ENCODE data around the gene GNL3. TPM values are rescaled to one million over a fixed set of nuclear protein-coding genes. Genes with fewer than 3 reads are reported as not detected.
A peak's percentile ranks its signal among the peaks of the same experiment; 100 is the strongest.
"Not testable (repeated sequence)": the region's sequence is repeated elsewhere in the genome, so short reads cannot be mapped to it uniquely, and the experiment has no call there.

Gene GNL3
- total and polyA plus RNA-seq, 9 donors: 72.8 to 103 (median 87.4) TPM

- Histone ChIP-seq H3K27me3 (ENCODE audit: control insufficient read depth, insufficient read depth, low read length) (no peaks in the 10 kb centered on the region), H3K9me3 (replicated peaks; ENCODE audit: control insufficient read depth, low read depth, low read length) (no peaks in the 10 kb centered on the region), H3K4me1 (ENCODE audit: control insufficient read depth, insufficient read depth, low read length) (peaks cover 13% of the 10 kb centered on the region), H3K4me3 (ENCODE audit: low read length) (no peak overlapping the region), H3K27ac (ENCODE audit: low read length) (no peak overlapping the region), H3K36me3 (ENCODE audit: control insufficient read depth, insufficient read depth, low read length) (peaks cover 13% of the 10 kb centered on the region)
- 81% methylated on average over 6 of the region's 11 CpGs for WGBS (ENCODE audit: insufficient coverage)
- DNase-seq: no peak
Measured at GRCh38 chr3:52715714-52716305, 30.0 kb downstream of the GNL3 start.

GRCh38 chr3:52719618-52720017, 33.8 kb downstream of the GNL3 start:
- DNase-seq: no peak
- Histone ChIP-seq H3K4me3 (ENCODE audit: low read length) (no peak overlapping the region), H3K4me1 (ENCODE audit: control insufficient read depth, insufficient read depth, low read length) (peaks cover 4% of the 10 kb centered on the region), H3K9me3 (replicated peaks; ENCODE audit: control insufficient read depth, low read depth, low read length) (no peaks in the 10 kb centered on the region), H3K27me3 (ENCODE audit: control insufficient read depth, insufficient read depth, low read length) (no peaks in the 10 kb centered on the region), H3K27ac (ENCODE audit: low read length) (no peak overlapping the region), H3K36me3 (ENCODE audit: control insufficient read depth, insufficient read depth, low read length) (peaks cover 4% of the 10 kb centered on the region)

GRCh38 chr3:52721002-52721729, 35.3 kb downstream of the GNL3 start:
- 87% methylated on average over 5 of the region's 6 CpGs for WGBS (ENCODE audit: insufficient coverage)
- peak; percentile 62 for DNase-seq
- no peaks in the 10 kb centered on the region for H3K4me1 ChIP-seq (ENCODE audit: control insufficient read depth, insufficient read depth, low read length)
- H3K4me3 ChIP-seq (ENCODE audit: low read length): no peak overlapping the region
- H3K36me3 ChIP-seq (ENCODE audit: control insufficient read depth, insufficient read depth, low read length): peaks cover 4% of the 10 kb centered on the region
- H3K9me3 ChIP-seq (replicated peaks; ENCODE audit: control insufficient read depth, low read depth, low read length): no peaks in the 10 kb centered on the region
- H3K27me3 ChIP-seq (ENCODE audit: control insufficient read depth, insufficient read depth, low read length): no peaks in the 10 kb centered on the region
- H3K27ac ChIP-seq (ENCODE audit: low read length): no peak overlapping the region

- no peak overlapping the region for H3K27ac ChIP-seq (ENCODE audit: low read length)
- no peaks in the 10 kb centered on the region for H3K27me3 ChIP-seq (ENCODE audit: control insufficient read depth, insufficient read depth, low read length)
- no peaks in the 10 kb centered on the region for H3K9me3 ChIP-seq (replicated peaks; ENCODE audit: control insufficient read depth, low read depth, low read length)
- no peak for DNase-seq
- peaks cover 4% of the 10 kb centered on the region for H3K36me3 ChIP-seq (ENCODE audit: control insufficient read depth, insufficient read depth, low read length)
- 100% methylated on average over 1 of the region's 1 CpG for WGBS (ENCODE audit: insufficient coverage)
- no peak overlapping the region for H3K4me3 ChIP-seq (ENCODE audit: low read length)
- no peaks in the 10 kb centered on the region for H3K4me1 ChIP-seq (ENCODE audit: control insufficient read depth, insufficient read depth, low read length)
Measured at GRCh38 chr3:52721730-52722008, 35.8 kb downstream of the GNL3 start.

GRCh38 chr3:52722491-52722890, 36.7 kb downstream of the GNL3 start:
- H3K9me3 ChIP-seq (replicated peaks; ENCODE audit: control insufficient read depth, low read depth, low read length): no peaks in the 10 kb centered on the region
- no peak for DNase-seq
- H3K27ac ChIP-seq (ENCODE audit: low read length): no peak overlapping the region
- H3K4me1 ChIP-seq (ENCODE audit: control insufficient read depth, insufficient read depth, low read length): no peaks in the 10 kb centered on the region
- H3K4me3 ChIP-seq (ENCODE audit: low read length): no peak overlapping the region
- peaks cover 4% of the 10 kb centered on the region for H3K36me3 ChIP-seq (ENCODE audit: control insufficient read depth, insufficient read depth, low read length)
- no peaks in the 10 kb centered on the region for H3K27me3 ChIP-seq (ENCODE audit: control insufficient read depth, insufficient read depth, low read length)
- WGBS (ENCODE audit: insufficient coverage): 95% methylated on average over 3 of the region's 7 CpGs

- WGBS (ENCODE audit: insufficient coverage): no CpG with 5 or more reads among the region's 5 CpGs
- H3K4me1 ChIP-seq (ENCODE audit: control insufficient read depth, insufficient read depth, low read length): no peaks in the 10 kb centered on the region
- H3K27ac ChIP-seq (ENCODE audit: low read length): no peak overlapping the region
- DNase-seq: no peak
- peaks cover 8% of the 10 kb centered on the region for H3K36me3 ChIP-seq (ENCODE audit: control insufficient read depth, insufficient read depth, low read length)
- H3K9me3 ChIP-seq (replicated peaks; ENCODE audit: control insufficient read depth, low read depth, low read length): peaks cover 2% of the 10 kb centered on the region
- H3K27me3 ChIP-seq (ENCODE audit: control insufficient read depth, insufficient read depth, low read length): no peaks in the 10 kb centered on the region
- no peak overlapping the region for H3K4me3 ChIP-seq (ENCODE audit: low read length)
Measured at GRCh38 chr3:52723935-52724334, 38.1 kb downstream of the GNL3 start.

GRCh38 chr3:52724511-52724910, 38.7 kb downstream of the GNL3 start:
- Histone ChIP-seq H3K4me3 (ENCODE audit: low read length) (no peak overlapping the region), H3K27me3 (ENCODE audit: control insufficient read depth, insufficient read depth, low read length) (no peaks in the 10 kb centered on the region), H3K9me3 (replicated peaks; ENCODE audit: control insufficient read depth, low read depth, low read length) (peaks cover 2% of the 10 kb centered on the region), H3K27ac (ENCODE audit: low read length) (no peak overlapping the region), H3K4me1 (ENCODE audit: control insufficient read depth, insufficient read depth, low read length) (no peaks in the 10 kb centered on the region), H3K36me3 (ENCODE audit: control insufficient read depth, insufficient read depth, low read length) (peaks cover 5% of the 10 kb centered on the region)
- DNase-seq: no peak
- no CpG with 5 or more reads among the region's 1 CpG for WGBS (ENCODE audit: insufficient coverage)

GRCh38 chr3:52728753-52729152, 42.9 kb downstream of the GNL3 start:
- not testable (repeated sequence) for H3K27me3 ChIP-seq (ENCODE audit: control insufficient read depth, insufficient read depth, low read length); DNase-seq; H3K4me3 ChIP-seq (ENCODE audit: low read length); H3K27ac ChIP-seq (ENCODE audit: low read length); H3K4me1 ChIP-seq (ENCODE audit: control insufficient read depth, insufficient read depth, low read length); H3K9me3 ChIP-seq (replicated peaks; ENCODE audit: control insufficient read depth, low read depth, low read length)
- peaks cover 23% of the 10 kb centered on the region for H3K36me3 ChIP-seq (ENCODE audit: control insufficient read depth, insufficient read depth, low read length)
- WGBS (ENCODE audit: insufficient coverage): no CpG with 5 or more reads among the region's 3 CpGs

- Histone ChIP-seq H3K4me1 (ENCODE audit: control insufficient read depth, insufficient read depth, low read length) (no peaks in the 10 kb centered on the region), H3K4me3 (ENCODE audit: low read length) (no peak overlapping the region), H3K27me3 (ENCODE audit: control insufficient read depth, insufficient read depth, low read length) (no peaks in the 10 kb centered on the region), H3K27ac (ENCODE audit: low read length) (no peak overlapping the region), H3K36me3 (ENCODE audit: control insufficient read depth, insufficient read depth, low read length) (peaks cover 26% of the 10 kb centered on the region), H3K9me3 (replicated peaks; ENCODE audit: control insufficient read depth, low read depth, low read length) (peaks cover 2% of the 10 kb centered on the region)
- no peak for DNase-seq
Measured at GRCh38 chr3:52730681-52731080, 44.8 kb downstream of the GNL3 start.

- no peak for DNase-seq
- Histone ChIP-seq H3K4me1 (ENCODE audit: control insufficient read depth, insufficient read depth, low read length) (no peaks in the 10 kb centered on the region), H3K36me3 (ENCODE audit: control insufficient read depth, insufficient read depth, low read length) (peaks cover 28% of the 10 kb centered on the region), H3K9me3 (replicated peaks; ENCODE audit: control insufficient read depth, low read depth, low read length) (peaks cover 2% of the 10 kb centered on the region), H3K4me3 (ENCODE audit: low read length) (no peak overlapping the region), H3K27ac (ENCODE audit: low read length) (no peak overlapping the region), H3K27me3 (ENCODE audit: control insufficient read depth, insufficient read depth, low read length) (no peaks in the 10 kb centered on the region)
- 81% methylated on average over 7 of the region's 14 CpGs for WGBS (ENCODE audit: insufficient coverage)
Measured at GRCh38 chr3:52731590-52731989, 45.8 kb downstream of the GNL3 start.
